ENCODE measurements around the gene ARHGAP22. TPM values are rescaled to one million over a fixed set of nuclear protein-coding genes. Genes with fewer than 3 reads are reported as not detected.

Gene ARHGAP22
- polyA plus RNA-seq, 3 donors: 1.5 to 7.8 (median 1.9) TPM

- H3K9me3 Mint-ChIP-seq: peaks cover 11 to 27% (median 19%) of the 10 kb centered on the region in 7 donors
- TF ChIP-seq CTCF (IDR thresholded peaks at IDR 0.05): no peak
- peaks cover 6 to 7% (median 6%) of the 10 kb centered on the region in 3 donors for H3K27me3 Mint-ChIP-seq (ENCODE audit: low read depth in 3 of 3)
- H3K36me3 Mint-ChIP-seq: peaks cover 8 to 9% of the 10 kb centered on the region in 2 donors
- no CpG with 5 or more reads among the region's 1 CpG for WGBS (ENCODE audit: insufficient coverage)
- no peaks in the 10 kb centered on the region for H3K36me3 ChIP-seq (replicated peaks in 1 of 2; ENCODE audit: control insufficient read depth in 1 of 2, insufficient read depth in 2 of 2, low read length in 2 of 2)
- H3K4me1 ChIP-seq (ENCODE audit: control insufficient read depth in 1 of 2, insufficient read depth in 2 of 2, low read length in 2 of 2): peaks cover 43 to 48% of the 10 kb centered on the region in 2 donors
- no peak overlapping the region for H3K27ac ChIP-seq (ENCODE audit: low read depth in 1 of 2, low read length in 2 of 2)
- intact Hi-C loops (cut with micrococcal nuclease): loop anchor here in 1 of 2 donors (10.0 kb wide), 1 partner anchor 149 kb away; no protein-coding TSS in a partner anchor
- no peaks in the 10 kb centered on the region for H3K79me2 ChIP-seq (ENCODE audit: insufficient read depth, low read length)
- H3K9ac ChIP-seq (ENCODE audit: insufficient read depth, low read length, poor library complexity, severe bottlenecking): no peak overlapping the region
- H3K9me3 ChIP-seq (replicated peaks in 1 of 2; ENCODE audit: control insufficient read depth in 1 of 2, insufficient read depth in 1 of 2, low read length in 2 of 2): peaks cover 7 to 13% of the 10 kb centered on the region in 2 donors
- peaks cover 42% of the 10 kb centered on the region for H3K4me1 Mint-ChIP-seq
- H3K4me2 ChIP-seq (replicated peaks; ENCODE audit: extremely low read depth, low read length, poor library complexity, severe bottlenecking): no peak overlapping the region
- no peak overlapping the region for H3K27ac Mint-ChIP-seq
- no peaks in the 10 kb centered on the region for H4K20me1 ChIP-seq (ENCODE audit: insufficient read depth, low read length)
- no peak for DNase-seq
- no peak overlapping the region for H2AFZ ChIP-seq (ENCODE audit: insufficient read depth, low read depth, low read length, poor library complexity, severe bottlenecking)
- H3K4me3 ChIP-seq (replicated peaks in 1 of 3; ENCODE audit: low read depth in 2 of 3, low read length in 3 of 3): no peak overlapping the region
- no peaks in the 10 kb centered on the region for H3K27me3 ChIP-seq (ENCODE audit: control insufficient read depth in 2 of 2, insufficient read depth in 2 of 2, low read length in 2 of 2)
- no peak overlapping the region for H3K4me3 Mint-ChIP-seq
Observed at GRCh38 chr10:48514255-48514654, 90.6 kb downstream of the ARHGAP22 start.

DNA sequence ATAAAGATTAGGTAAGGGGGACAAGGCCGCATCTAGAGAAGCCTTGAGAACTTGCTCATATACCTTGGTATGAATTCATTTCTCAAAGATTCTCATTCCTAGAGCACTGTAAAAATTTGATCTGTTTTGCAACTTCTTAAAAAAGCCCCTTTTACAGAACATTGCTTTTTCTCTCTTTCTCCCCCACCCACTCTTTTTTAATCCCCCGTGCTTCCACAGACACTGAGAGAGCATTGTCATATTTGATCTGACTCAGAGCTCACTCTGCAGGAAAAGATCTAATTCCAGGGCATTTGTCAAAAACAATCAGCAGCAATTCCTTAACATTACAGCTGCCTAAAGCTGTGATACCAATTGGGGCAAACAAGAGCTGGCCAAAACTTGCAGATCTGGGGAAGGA, 92.0 kb downstream of the ARHGAP22 start:
- H3K27me3 ChIP-seq (ENCODE audit: control insufficient read depth in 2 of 2, insufficient read depth in 2 of 2, low read length in 2 of 2): no peaks in the 10 kb centered on the region
- H3K9me3 ChIP-seq (replicated peaks in 1 of 2; ENCODE audit: control insufficient read depth in 1 of 2, insufficient read depth in 1 of 2, low read length in 2 of 2): peaks cover 7 to 13% of the 10 kb centered on the region in 2 donors
- H3K27ac ChIP-seq (ENCODE audit: low read depth in 1 of 2, low read length in 2 of 2): peak overlapping the region in 1 of 2 donors; percentile 64
- no peak for DNase-seq
- Mint-ChIP-seq H3K27ac (peak overlapping the region in 2 of 7 donors; percentile 55 to 87), H3K27me3 (ENCODE audit: low read depth in 3 of 3) (peaks cover 0 to 8% (median 7%) of the 10 kb centered on the region in 3 donors), H3K4me3 (no peak overlapping the region), H3K4me1 (peaks cover 35% of the 10 kb centered on the region), H3K9me3 (peaks cover 11 to 29% (median 19%) of the 10 kb centered on the region in 7 donors), H3K36me3 (peaks cover 0 to 8% of the 10 kb centered on the region in 2 donors)
- H3K4me3 ChIP-seq (replicated peaks in 1 of 3; ENCODE audit: low read depth in 2 of 3, low read length in 3 of 3): no peak overlapping the region
- no peak for TF ChIP-seq CTCF (IDR thresholded peaks at IDR 0.05)
- no peaks in the 10 kb centered on the region for H3K79me2 ChIP-seq (ENCODE audit: insufficient read depth, low read length)
- WGBS (ENCODE audit: insufficient coverage): 89% methylated on average over 1 of the region's 2 CpGs
- no peaks in the 10 kb centered on the region for H3K36me3 ChIP-seq (replicated peaks in 1 of 2; ENCODE audit: control insufficient read depth in 1 of 2, insufficient read depth in 2 of 2, low read length in 2 of 2)
- H2AFZ ChIP-seq (ENCODE audit: insufficient read depth, low read depth, low read length, poor library complexity, severe bottlenecking): no peak overlapping the region
- H3K4me2 ChIP-seq (replicated peaks; ENCODE audit: extremely low read depth, low read length, poor library complexity, severe bottlenecking): no peak overlapping the region
- H4K20me1 ChIP-seq (ENCODE audit: insufficient read depth, low read length): no peaks in the 10 kb centered on the region
- H3K4me1 ChIP-seq (ENCODE audit: control insufficient read depth in 1 of 2, insufficient read depth in 2 of 2, low read length in 2 of 2): peaks cover 40 to 46% of the 10 kb centered on the region in 2 donors
- no peak overlapping the region for H3K9ac ChIP-seq (ENCODE audit: insufficient read depth, low read length, poor library complexity, severe bottlenecking)
- intact Hi-C loops (cut with micrococcal nuclease): loop anchor here in 1 of 2 donors (10.0 kb wide), 1 partner anchor 148 kb away; no protein-coding TSS in a partner anchor

Measured in CD14-positive monocyte (primary cell).